Liver (tissue), 3 donors: ENCODE data around the gene TSHR.

ENCODE experiments used
- EGR1 ChIP-seq, 2 donors: IDR thresholded peaks; 2 replicates each; pipeline ENCODE4 v1.6.1; 2016 to 2018; ENCODE audit warnings: antibody characterized with exemption in 2 of 2, low read depth in 2 of 2
- GABPA ChIP-seq, 2 donors: IDR thresholded peaks in 1 of 2; conservative IDR thresholded peaks in 1 of 2; 2 replicates each; pipeline ENCODE4 v1.6.1; 2016; ENCODE audit warnings: antibody characterized with exemption in 2 of 2, mild to moderate bottlenecking in 1 of 2, moderate library complexity in 1 of 2
- JUND ChIP-seq, 2 donors: IDR thresholded peaks; 2 replicates each; pipeline ENCODE4 v1.6.1; 2016; ENCODE audit warnings: antibody characterized with exemption in 2 of 2
- NR2F2 ChIP-seq: IDR thresholded peaks from 2 replicates; pipeline ENCODE4 v1.6.1; 2016; ENCODE audit warnings: antibody characterized with exemption
- RAD21 ChIP-seq, 2 donors: IDR thresholded peaks; 2 replicates each; pipeline ENCODE4 v1.6.1; 2016; ENCODE audit warnings: antibody characterized with exemption in 2 of 2, mild to moderate bottlenecking in 2 of 2
- RXRA ChIP-seq, 2 donors: IDR thresholded peaks; 2 replicates each; pipeline ENCODE4 v1.6.1; 2017 to 2018; ENCODE audit warnings: antibody characterized with exemption in 2 of 2, mild to moderate bottlenecking in 1 of 2
- SP1 ChIP-seq: IDR thresholded peaks from 2 replicates; pipeline ENCODE4 v1.6.1; 2018; ENCODE audit warnings: antibody characterized with exemption, mild to moderate bottlenecking
- TAF1 ChIP-seq: conservative IDR thresholded peaks from 2 replicates; pipeline ENCODE4 v1.6.1; 2016; ENCODE audit warnings: antibody characterized with exemption, mild to moderate bottlenecking
- TF ChIP-seq, protein P1 (sequence below): fragments of 150-350 bp; IDR thresholded peaks from 2 replicates; pipeline ENCODE4 v1.5.1; 2017; ENCODE audit warnings: improper control_type of control experiment, low read depth, low read length; ENCODE audit not compliant: missing input control
- TF ChIP-seq, protein P2 (sequence below): IDR thresholded peaks from 2 replicates; pipeline ENCODE4 v1.6.1; 2016; ENCODE audit warnings: antibody characterized with exemption
- TF ChIP-seq, protein P3 (sequence below): IDR thresholded peaks from 2 replicates; pipeline ENCODE4 v1.6.1; 2016; ENCODE audit warnings: antibody characterized with exemption, mild to moderate bottlenecking
- TF ChIP-seq, protein P4 (sequence below): IDR thresholded peaks from 2 replicates; pipeline ENCODE4 v1.6.1; 2016; ENCODE audit warnings: antibody characterized with exemption
- TF ChIP-seq, protein P5 (sequence below): IDR thresholded peaks from 2 replicates; pipeline ENCODE4 v1.6.1; 2016; ENCODE audit warnings: antibody characterized with exemption
- donor health status: healthy.
- donor health status: healthy.

DNA sequence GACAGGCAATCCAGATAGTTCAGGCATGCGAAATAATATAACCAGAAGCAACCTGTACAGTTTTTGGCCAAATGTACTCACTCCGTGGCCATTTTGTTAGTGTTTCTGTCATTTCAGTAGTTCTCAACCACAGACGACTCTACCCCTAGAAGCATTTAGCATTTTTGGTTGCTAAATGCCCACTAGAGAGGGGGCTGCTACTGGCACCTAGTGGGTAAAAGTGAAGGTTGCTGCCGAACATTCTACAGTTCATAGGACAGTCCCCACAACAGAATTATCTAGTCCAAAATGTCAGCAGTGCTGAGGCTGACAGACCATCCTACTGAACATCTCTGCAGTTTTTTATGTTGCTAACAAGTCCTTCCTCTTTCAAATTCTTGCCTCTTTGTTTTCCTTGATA, 107.4 kb downstream of the TSHR start:
- TF ChIP-seq SP1 = no peak
- TF ChIP-seq, protein P1, sequence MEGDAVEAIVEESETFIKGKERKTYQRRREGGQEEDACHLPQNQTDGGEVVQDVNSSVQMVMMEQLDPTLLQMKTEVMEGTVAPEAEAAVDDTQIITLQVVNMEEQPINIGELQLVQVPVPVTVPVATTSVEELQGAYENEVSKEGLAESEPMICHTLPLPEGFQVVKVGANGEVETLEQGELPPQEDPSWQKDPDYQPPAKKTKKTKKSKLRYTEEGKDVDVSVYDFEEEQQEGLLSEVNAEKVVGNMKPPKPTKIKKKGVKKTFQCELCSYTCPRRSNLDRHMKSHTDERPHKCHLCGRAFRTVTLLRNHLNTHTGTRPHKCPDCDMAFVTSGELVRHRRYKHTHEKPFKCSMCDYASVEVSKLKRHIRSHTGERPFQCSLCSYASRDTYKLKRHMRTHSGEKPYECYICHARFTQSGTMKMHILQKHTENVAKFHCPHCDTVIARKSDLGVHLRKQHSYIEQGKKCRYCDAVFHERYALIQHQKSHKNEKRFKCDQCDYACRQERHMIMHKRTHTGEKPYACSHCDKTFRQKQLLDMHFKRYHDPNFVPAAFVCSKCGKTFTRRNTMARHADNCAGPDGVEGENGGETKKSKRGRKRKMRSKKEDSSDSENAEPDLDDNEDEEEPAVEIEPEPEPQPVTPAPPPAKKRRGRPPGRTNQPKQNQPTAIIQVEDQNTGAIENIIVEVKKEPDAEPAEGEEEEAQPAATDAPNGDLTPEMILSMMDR = peak; percentile 42
- TF ChIP-seq, protein P2, sequence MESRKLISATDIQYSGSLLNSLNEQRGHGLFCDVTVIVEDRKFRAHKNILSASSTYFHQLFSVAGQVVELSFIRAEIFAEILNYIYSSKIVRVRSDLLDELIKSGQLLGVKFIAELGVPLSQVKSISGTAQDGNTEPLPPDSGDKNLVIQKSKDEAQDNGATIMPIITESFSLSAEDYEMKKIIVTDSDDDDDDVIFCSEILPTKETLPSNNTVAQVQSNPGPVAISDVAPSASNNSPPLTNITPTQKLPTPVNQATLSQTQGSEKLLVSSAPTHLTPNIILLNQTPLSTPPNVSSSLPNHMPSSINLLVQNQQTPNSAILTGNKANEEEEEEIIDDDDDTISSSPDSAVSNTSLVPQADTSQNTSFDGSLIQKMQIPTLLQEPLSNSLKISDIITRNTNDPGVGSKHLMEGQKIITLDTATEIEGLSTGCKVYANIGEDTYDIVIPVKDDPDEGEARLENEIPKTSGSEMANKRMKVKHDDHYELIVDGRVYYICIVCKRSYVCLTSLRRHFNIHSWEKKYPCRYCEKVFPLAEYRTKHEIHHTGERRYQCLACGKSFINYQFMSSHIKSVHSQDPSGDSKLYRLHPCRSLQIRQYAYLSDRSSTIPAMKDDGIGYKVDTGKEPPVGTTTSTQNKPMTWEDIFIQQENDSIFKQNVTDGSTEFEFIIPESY = no peak
- TF ChIP-seq, protein P3, sequence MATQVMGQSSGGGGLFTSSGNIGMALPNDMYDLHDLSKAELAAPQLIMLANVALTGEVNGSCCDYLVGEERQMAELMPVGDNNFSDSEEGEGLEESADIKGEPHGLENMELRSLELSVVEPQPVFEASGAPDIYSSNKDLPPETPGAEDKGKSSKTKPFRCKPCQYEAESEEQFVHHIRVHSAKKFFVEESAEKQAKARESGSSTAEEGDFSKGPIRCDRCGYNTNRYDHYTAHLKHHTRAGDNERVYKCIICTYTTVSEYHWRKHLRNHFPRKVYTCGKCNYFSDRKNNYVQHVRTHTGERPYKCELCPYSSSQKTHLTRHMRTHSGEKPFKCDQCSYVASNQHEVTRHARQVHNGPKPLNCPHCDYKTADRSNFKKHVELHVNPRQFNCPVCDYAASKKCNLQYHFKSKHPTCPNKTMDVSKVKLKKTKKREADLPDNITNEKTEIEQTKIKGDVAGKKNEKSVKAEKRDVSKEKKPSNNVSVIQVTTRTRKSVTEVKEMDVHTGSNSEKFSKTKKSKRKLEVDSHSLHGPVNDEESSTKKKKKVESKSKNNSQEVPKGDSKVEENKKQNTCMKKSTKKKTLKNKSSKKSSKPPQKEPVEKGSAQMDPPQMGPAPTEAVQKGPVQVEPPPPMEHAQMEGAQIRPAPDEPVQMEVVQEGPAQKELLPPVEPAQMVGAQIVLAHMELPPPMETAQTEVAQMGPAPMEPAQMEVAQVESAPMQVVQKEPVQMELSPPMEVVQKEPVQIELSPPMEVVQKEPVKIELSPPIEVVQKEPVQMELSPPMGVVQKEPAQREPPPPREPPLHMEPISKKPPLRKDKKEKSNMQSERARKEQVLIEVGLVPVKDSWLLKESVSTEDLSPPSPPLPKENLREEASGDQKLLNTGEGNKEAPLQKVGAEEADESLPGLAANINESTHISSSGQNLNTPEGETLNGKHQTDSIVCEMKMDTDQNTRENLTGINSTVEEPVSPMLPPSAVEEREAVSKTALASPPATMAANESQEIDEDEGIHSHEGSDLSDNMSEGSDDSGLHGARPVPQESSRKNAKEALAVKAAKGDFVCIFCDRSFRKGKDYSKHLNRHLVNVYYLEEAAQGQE = no peak
- no peak for TF ChIP-seq EGR1 (IDR thresholded peaks at IDR 0.05; ENCODE audit: low read depth in 2 of 2)
- no peak for TF ChIP-seq GABPA (IDR thresholded peaks at IDR 0.05 in 1 of 2, conservative IDR thresholded peaks at IDR 0.05 in 1 of 2)
- peak; percentile 78 to 80 for TF ChIP-seq RAD21 (IDR thresholded peaks at IDR 0.05)
- TF ChIP-seq, protein P4, sequence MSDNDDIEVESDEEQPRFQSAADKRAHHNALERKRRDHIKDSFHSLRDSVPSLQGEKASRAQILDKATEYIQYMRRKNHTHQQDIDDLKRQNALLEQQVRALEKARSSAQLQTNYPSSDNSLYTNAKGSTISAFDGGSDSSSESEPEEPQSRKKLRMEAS = no peak
- TF ChIP-seq RXRA (IDR thresholded peaks at IDR 0.05) = no peak
- no peak for TF ChIP-seq TAF1
- no peak for TF ChIP-seq JUND (IDR thresholded peaks at IDR 0.05)
- no peak for TF ChIP-seq NR2F2
- TF ChIP-seq, protein P5, sequence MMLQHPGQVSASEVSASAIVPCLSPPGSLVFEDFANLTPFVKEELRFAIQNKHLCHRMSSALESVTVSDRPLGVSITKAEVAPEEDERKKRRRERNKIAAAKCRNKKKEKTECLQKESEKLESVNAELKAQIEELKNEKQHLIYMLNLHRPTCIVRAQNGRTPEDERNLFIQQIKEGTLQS = no peak
